Mammary epithelial cell (primary cell): Measurements from ENCODE around the gene ARHGEF40.

Experiments
- CTCF ChIP-seq, 2 donors: IDR thresholded peaks in 1 of 2; conservative IDR thresholded peaks in 1 of 2; 2 replicates each; pipeline ENCODE4 v1.5.1; 2011 to 2012; ENCODE audit warnings: inconsistent platforms in 2 of 2, low read length in 2 of 2, mild to moderate bottlenecking in 2 of 2, control low read depth in 1 of 2, low read depth in 1 of 2; ENCODE audit not compliant: insufficient read depth in 1 of 2; ENCODE audit errors: extremely low read depth in 1 of 2
- EZH2 ChIP-seq: IDR thresholded peaks from 2 replicates; pipeline ENCODE4 v1.6.1; 2012; ENCODE audit warnings: low read length, inconsistent platforms, borderline replicate concordance

- TF ChIP-seq EZH2 (no peak), CTCF (conservative IDR thresholded peaks at IDR 0.05 in 1 of 2, IDR thresholded peaks at IDR 0.05 in 1 of 2; ENCODE audit: extremely low read depth in 1 of 2, insufficient read depth in 1 of 2, low read depth in 1 of 2, low read length in 2 of 2) (no peak)
Measured at GRCh38 chr14:21049271-21049673, 20.8 kb upstream of the ARHGEF40 start.
